GM18507 (cell line): Measurements from ENCODE around the gene MUSK.
"Not testable (repeated sequence)": the region's sequence is repeated elsewhere in the genome, so short reads cannot be mapped to it uniquely, and the experiment has no call there.

ENCODE experiments used
- DNase-seq: peaks from one replicate; pipeline ENCODE4 v3.0.0; 2011; ENCODE audit warnings: low read depth; ENCODE audit not compliant: insufficient read length; ENCODE audit errors: extremely low spot score
- FAIRE-seq: peaks from 2 replicates; lab custom pipeline; 2011; peaks lifted over from hg19 to GRCh38; lab: Jason Lieb, UNC

The MUSK gene

DNA sequence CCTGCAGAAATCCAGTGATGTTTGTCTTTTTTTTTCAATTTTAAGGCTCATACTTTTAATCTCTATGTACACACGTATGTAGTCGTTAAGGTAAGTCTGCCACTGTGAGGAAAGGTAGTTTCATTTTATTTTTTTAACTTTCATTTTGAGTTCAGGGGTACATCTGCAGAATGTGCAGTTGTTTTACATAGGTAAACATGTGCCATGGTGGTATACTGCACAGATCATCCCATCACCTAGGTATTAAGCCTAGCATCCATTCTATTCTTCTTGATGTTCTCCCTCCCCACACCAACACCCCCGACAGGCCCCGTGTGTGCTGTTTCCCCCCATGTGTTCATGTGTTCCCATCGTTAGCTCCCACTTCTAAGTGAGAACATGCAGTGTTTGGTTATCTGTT is 19.7 kb downstream of the MUSK start:
- FAIRE-seq (no peak), DNase-seq (no peak)

DNA sequence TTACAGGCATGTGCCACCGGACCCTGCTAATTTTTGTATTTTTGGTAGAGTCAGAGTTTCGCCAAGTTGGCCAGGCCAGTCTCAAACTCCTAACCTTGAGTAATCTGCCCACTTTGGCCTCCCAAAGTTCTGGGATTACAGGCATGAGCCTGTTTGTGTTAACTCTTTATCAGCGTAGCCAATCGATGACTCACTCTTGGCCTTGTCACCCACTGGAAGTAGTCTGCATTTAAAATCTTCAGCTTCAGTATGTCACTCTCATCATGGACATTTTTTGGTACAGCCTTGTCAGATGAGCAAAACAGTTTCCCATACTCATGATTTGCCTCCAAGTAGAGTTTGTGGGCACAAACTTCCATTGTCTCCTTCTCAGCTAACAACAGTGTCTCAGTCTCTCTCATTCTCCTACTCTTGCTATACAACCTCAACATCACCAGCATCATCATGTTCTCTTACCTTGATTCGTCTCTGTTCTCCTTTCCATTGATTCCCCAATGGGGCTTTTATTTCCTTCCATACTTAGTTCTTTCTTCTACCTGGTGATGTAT is 22.5 kb downstream of the MUSK start:
- no peak for FAIRE-seq
- DNase-seq, result no peak

DNA sequence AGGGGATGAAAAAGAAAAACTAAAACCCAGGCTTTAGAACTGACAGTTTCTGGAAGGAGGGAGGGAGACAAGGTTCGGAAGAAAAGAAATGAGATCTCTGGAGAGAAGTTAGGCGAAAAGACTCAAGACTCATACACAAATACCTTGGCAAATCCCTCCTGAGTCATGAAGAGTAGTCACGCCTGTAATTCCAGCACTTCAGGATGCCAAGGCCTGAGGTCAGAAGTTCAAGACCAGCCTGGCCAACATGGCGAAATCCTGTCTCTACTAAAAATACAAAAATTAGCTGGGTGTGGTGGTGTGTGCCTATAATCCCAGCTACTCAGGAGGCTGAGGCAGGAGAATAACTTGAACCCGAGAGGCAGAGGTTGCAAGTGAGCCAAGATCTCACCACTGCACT is 27.3 kb downstream of the MUSK start:
- FAIRE-seq, DNase-seq: not testable (repeated sequence)

DNA sequence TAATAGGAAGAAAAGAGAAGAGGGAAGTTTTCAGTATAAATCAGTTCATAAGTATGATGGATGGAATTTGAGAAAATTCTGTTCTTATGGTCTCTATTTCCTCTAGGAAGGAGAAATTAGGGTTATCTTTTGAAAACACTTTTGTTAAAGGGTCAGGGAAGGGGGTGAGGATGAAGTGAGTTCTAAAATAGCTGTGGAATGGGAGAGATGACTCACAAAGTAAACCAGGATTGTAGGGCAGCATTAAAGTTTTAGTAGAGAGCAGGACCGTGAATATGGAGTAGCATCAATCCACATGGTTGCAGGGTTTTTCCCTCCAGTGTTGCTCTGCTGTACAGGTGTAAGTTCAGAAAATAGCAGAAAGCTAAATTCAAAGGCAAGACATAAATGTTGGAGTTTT is 32.4 kb downstream of the MUSK start:
- FAIRE-seq, result no peak
- DNase-seq, result no peak

DNA sequence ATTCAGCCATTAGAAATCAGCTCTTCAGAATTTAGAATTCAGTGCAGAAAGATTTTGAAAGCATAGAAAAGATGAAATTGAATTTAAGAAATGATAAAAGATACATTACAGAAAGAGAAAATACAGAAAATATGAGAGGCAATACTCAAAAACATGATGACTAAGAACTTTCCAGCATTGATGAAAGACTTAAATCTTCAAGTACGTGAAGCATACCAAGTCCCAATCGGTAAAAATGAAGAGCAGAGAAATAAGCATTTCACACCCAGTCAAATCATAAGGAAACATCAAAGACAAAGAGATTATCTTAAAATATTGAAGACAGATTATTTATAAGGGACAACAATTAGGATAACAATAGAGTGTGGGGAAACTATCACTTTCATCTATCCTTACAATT is 35.1 kb downstream of the MUSK start:
- DNase-seq, result no peak
- FAIRE-seq, result no peak

DNA sequence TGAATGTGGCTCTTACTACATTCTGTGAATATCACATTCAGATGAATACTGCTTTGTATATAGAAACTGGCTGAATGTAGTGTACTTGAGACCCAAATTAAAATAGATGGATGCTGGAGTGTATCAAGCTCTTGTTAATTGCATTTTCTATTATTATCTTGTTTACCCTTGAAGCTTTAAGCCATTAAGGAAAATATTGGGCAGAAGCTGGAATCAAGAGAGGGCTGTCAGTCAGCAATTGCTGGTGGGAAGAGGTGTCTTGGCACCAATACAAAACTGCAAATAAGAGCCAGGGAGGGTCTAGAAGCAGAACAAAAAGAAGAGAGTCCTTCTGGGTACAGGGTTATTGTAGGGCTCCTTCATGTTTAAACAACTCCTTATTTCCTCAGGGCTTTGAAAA is 38.8 kb downstream of the MUSK start:
- FAIRE-seq, result no peak
- DNase-seq, result no peak

DNA sequence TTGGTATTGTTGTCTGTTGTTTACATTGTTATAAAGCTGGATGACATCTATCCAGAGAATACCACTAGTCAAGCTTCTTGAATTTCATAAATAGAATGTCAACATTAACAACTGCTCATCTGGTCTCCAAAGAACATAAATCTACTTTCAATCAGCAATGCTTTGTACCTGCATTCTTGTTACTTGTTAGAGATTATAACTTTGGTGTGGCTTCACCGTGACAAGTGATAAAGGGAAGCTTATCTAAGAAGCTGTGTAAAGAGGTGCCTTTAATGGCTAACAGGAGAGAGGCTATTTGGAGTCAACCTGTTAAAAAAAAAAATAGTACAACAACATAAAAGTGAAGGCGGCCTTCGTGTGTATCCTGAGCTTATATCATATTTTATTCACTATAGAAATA is 41.8 kb downstream of the MUSK start:
- FAIRE-seq (no peak), DNase-seq (no peak)

DNA sequence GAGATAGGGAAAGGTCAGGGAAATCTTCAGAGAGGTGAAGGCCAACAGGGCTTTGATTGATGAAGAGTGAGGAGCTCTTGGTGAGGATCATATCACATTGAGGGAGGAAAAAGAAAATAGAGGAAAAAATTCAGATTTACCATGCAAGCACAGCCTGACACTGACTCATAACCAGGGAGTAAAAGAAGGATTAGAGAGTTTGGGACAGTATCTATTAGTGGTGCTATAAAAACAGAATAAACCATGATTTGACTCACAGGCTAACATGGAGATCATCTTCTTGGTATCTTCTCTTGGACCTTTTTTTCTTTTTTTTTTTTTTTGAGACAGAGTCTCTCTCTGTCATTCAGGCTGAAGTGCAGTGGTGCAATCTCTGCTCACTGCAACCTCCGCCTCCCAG is 44.4 kb downstream of the MUSK start:
- no peak for FAIRE-seq
- DNase-seq, result no peak

DNA sequence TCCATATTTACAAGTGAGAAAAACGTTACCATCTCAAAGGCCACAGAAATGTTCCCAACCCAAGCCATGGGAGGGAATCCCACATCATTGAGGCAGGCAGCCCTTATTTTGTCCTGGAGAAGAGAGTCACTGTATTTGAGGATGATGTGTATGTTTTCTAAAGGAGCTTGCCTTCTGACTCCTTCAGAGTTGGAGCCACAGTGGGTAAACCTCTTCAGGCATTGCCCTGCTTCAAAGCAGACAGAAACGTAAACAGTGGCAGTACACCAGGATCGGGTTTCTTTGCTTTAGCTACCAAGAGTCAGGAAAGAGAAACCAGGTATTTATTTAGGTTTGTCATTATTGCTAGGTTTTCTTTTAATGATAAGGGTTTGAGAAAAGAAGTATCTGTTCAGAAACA is 45.7 kb downstream of the MUSK start:
- FAIRE-seq (no peak), DNase-seq (no peak)

DNA sequence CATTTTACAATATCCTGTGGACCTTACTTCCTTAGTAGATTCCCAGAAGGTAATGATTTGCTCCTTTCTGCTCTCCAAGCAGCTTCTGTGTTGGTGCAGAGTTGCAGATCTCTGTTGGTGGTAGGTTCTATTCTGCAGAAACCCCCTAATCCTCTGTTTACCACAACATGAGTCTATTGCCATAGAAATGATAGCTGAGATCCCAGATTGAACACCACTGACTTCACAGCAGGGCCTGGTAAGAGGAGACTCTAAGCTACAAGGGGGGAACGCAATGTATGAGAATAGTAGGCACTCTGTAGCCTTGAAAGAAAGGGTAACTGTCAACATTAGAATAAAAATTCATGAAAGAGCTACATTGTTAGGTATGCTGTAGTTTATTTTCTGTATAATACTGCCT is 59.5 kb downstream of the MUSK start:
- DNase-seq (no peak), FAIRE-seq (no peak)

DNA sequence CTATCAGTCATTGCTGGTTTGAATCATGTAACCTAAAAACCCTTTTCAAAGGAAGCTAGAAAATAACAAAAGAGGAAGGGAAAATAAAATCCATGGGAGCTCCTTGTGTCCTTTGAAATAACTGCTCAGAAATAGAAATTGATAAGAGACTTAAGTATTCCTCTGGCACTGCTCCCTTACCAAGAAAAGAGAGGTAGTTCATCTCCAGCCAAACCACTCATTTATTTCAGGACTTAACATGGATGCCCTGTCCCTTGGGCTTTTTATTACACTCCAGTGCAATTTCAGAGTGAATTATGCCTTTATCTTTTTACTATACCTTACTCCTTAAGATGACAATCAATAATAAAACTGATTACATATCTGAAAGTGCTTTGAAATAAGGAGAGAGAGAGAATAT is 61.0 kb downstream of the MUSK start:
- DNase-seq (no peak), FAIRE-seq (no peak)

DNA sequence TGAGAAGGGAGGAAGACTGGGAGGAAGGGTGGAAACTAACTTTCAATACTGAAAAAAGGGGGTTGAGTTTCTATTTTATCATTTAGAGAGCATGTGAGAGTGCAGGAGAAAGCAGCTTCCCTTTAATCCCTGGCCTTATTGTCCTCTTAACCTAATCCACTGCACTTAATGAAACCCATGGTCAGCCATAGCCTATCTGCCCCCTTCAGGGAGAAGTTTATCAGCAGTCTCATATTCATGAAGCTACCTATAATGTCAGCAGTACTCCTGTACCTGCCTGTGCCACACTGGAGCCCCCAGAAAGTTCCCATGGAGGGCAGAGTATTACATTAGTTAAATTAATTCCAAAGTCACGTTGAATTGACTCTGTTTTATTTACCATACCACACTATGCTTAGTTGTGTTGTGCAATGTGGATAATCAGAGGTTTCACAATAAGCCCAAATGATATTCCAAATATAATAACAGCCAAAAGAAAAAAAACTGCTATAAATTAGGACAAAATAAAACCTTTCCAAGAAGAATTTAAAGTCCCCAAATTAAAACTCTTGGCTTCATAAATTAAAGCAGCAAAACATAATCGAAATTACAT is 62.9 kb downstream of the MUSK start:
- FAIRE-seq (no peak), DNase-seq (no peak)

DNA sequence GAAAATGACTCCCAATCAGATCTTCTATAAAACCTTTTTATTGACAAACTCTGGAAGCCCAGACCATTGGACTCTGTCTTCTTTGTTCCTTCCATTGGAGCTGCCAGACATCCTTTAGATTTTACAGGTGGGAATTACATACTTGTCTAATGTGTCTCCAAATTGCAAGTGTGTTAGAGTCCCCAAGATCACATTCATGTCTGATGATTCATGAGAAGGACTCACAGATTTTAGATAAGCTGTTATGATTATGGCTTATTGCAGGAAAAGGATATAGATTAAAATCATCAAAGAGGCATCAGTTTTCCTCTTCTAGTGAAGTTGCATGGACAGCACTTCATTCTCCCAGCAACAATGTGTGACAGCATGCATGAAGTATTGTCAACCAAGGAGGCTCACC is 70.4 kb downstream of the MUSK start:
- FAIRE-seq, result no peak

DNA sequence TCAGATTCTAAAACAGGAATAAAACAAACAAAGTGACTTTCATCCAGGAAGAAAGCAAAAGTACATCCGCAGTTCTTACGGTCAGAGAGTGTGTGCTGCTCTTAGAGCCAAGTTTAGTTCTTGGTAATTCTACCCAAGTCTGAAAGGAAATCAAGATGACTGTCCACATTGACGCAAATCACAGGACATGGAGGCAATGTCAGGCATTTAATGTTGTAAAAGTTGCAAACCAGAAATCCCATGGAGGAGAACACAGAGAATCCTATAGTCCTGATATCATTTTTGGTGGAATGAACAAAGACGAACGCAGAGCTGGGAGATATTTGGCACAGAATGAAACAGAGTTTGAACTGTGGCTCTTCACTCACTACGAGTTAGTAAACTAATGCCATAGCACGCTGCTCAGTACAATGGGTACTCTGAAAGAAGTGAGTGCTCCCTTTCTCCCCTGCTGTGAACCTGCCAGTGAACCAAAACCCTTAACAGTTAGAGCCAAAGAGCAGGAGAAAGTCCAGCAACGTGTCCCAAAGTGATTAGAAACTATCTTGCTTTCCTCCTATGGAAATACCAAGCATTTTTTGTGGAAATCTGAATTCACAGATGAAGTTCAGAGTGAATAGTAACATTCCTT is 74.3 kb downstream of the MUSK start:
- DNase-seq (no peak), FAIRE-seq (no peak)

More for the DNA sequence above, 70.4 kb downstream of the MUSK start:
- no peak for DNase-seq

DNA sequence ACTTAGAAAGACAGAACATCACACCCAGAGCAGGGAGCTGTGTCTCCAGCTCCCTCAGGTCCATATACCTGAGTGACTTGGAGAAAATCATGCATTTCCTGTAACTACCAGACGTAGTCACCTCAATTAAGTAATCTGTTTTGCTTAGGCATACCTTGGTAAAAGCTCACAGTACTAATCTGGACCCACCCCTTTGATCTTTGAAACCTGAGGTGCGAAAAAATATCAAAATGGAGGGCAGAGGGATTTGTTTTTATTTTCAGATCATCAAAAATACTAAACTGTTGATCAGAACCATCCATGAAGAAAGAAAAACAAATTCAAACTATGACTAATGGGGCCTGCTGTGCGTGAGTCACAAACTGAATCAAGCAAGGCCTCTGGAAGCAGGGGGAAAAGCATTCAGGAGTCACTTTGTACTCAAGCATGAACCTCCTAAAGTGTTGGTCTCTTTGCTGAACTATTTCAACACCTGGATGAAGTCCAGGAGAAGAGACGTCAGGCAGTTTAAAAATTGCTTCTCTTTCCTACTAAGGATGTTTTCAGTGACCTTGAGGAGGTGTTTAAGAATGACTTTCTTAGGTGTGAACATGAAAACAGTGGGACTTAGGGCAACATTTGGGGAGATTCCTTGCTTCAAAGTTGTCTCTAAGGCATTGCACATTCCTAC is 76.3 kb downstream of the MUSK start:
- FAIRE-seq (no peak), DNase-seq (no peak)

DNA sequence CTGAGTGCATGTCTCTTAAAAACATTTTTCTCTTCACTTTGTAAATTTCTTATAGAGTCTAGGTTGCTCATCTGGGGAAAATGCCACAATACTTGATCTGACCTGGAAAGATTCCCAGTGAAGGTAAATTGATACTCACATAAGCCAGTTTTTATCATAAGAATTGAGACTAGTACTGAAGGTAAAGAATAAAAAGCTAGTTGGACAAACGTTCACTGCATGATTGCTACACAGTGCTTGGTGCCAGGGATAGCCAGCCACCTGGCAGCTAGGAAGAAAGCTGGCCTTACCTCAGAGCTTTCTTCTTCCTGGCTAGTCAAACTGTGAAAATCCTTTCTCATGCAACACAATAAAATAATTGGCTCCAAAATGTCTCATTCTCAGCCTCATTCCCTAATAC is 77.1 kb downstream of the MUSK start:
- no peak for FAIRE-seq
- DNase-seq, result no peak

DNA sequence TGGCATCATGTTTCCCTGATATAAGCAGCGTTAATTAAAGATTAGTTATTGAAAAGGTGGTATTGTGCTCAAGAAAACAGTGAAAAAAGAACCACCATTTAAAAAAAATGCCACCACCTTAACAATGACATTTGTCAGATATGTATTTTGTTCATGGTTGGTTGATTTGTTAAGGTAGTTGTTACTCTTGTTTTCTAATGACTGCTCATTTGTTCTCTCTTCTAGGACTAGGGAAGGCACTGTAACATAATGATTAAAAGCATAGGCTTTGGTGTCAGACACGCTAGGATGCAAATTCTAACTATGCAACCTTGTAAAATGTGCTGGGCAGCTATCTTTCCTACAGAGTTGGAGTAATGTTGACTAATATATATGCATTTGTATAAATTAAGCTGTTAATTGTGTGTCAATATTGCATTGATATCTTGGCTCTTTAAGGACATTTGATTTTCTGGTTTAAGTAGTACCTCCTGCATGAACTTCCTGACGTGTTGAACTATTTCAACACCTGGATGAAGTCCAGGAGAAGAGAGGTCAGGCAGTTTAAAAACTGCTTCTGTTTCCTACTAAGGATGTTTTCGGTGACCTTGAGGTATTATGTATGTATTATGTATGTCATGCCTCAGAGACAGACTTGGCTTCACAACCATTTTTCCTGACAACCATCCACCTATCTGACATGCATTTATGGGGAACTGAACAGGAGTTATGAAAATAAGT is 77.8 kb downstream of the MUSK start:
- no peak for FAIRE-seq
- DNase-seq, result no peak

DNA sequence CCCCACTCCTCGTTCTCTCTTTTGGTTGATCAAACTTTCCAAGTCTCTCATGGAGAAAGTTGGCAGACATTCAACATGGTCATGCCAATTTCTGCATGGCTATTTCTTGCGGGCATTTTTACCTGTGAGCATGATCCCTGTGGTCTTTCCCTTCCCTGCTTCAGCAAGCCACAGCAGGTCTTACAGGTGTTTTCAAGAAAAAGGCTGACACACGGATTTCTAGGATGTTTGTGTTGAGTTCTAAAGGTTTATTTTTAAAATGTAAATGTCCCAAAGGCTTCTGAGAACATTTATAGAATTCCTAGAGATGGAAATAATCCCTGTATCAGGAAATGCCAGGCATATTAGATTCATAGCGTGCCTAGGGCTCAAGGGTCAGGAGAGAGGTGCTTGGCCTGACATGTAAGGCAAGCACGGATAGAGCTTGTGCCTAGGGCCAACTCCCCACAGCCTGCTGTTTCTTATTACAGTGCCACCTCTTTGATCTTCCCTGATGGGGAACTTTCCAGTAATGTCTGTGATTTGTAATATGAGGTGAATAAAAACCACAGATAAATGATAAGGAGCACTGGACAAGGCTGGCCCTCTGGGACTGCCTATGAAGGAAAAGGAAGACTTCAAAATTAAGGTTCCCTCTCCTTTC is 79.8 kb downstream of the MUSK start:
- FAIRE-seq (no peak), DNase-seq (no peak)

DNA sequence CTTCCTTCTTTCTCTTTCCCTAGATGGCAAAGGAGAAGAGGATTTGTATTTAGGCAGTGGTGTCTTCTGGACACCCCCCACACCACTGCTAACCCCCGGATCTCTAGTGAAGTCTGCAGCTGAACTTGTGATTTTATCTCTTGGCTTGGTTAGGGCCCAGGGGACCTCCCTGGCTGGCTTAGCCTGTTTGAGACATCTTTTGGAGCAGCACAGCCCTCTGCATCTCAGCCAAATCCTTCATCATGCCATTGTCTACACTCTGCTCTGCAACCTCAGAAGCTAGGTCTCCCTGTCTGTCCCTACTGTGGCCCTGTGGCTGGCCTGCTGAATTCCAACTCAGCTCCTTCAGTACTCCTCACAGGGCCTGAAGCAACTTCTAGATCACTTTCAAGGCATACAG is 81.7 kb downstream of the MUSK start:
- no peak for FAIRE-seq

DNA sequence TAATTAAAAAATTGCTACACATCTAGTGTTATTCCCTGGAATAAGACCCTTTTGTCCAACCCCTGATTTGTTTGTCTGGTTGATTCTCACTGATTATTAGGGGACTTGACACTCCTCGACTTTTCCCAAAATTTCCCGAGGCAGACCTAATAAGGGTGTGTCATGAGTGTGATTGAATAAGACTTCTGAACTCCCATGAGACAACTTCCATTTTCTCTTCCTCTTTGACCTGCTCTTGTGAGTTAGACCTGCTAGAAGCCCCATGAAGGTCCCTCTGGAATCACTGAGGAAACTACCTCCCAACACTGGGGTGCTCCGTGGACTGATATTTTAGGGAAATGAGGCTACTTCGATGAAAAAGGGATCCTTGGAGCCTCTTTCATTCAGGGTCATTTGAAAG is 83.4 kb downstream of the MUSK start:
- no peak for FAIRE-seq

More for the DNA sequence above, 81.7 kb downstream of the MUSK start:
- no peak for DNase-seq

More for the DNA sequence above, 83.4 kb downstream of the MUSK start:
- DNase-seq, result no peak
